Vagina (tissue), 2 donors: ENCODE results near the gene MED14. TPM values are rescaled to one million over a fixed set of nuclear protein-coding genes. Genes with fewer than 3 reads are reported as not detected.

Experiments used
- DNase-seq, 2 donors: peaks; one replicate each; pipeline ENCODE4 v3.0.0-alpha.2; 2017; ENCODE audit errors: extremely low spot score in 2 of 2
- H3K27ac ChIP-seq: fragments of 200-600 bp; sonication (generic); one replicate; pipeline ENCODE4 v1.5.1; 2019
- H3K27me3 ChIP-seq: fragments of 200-600 bp; sonication (generic); one replicate; pipeline ENCODE4 v1.5.1; 2019
- H3K36me3 ChIP-seq, 2 donors: fragments of 200-600 bp; sonication (generic); one replicate each; pipeline ENCODE4 v1.5.1; 2017 to 2019
- H3K4me1 ChIP-seq: fragments of 200-600 bp; sonication (generic); one replicate; pipeline ENCODE4 v1.5.1; 2019
- H3K4me3 ChIP-seq, 2 donors: fragments of 200-600 bp; sonication (generic); 1 replicate in 1 of 2; 2 replicates in 1 of 2; pipeline ENCODE4 v1.5.1; 2016 to 2019
- H3K9me3 ChIP-seq: fragments of 200-600 bp; sonication (generic); one replicate; pipeline ENCODE4 v1.5.1; 2019
- POLR2A ChIP-seq, 2 donors: fragments of 450-650 bp; IDR thresholded peaks; one replicate each; pipeline ENCODE4 v1.6.1; 2017; ENCODE audit warnings: antibody characterized with exemption in 2 of 2, mild to moderate bottlenecking in 2 of 2, moderate library complexity in 2 of 2
- POLR2AphosphoS5 ChIP-seq, 2 donors: sonication (generic); formaldehyde crosslinking; IDR thresholded peaks; one replicate each; pipeline ENCODE4 v1.9.0; 2017; ENCODE audit warnings: antibody characterized with exemption in 2 of 2, mild to moderate bottlenecking in 2 of 2, low read depth in 1 of 2; ENCODE audit not compliant: insufficient read depth in 1 of 2
- intact Hi-C: fragments of 100-400 bp; cut with DNase I; formaldehyde crosslinking; loops from one replicate; pipeline ENCODE4 v1.15.1; 2023
- total RNA-seq: library from RNA; depleted of rRNA; stranded (reverse); fragments of >200 nt; gene quantifications from one replicate; pipeline ENCODE4 v1.2.3, GENCODE V29; 2016
- TF ChIP-seq, protein P1 (sequence below), 3 experiments: fragments of 450-650 bp in 2 of 3; fragments of 200-600 bp in 1 of 3; sonication (generic) in 1 of 3; IDR thresholded peaks; one replicate each; pipeline ENCODE4 v1.5.1; 2017 to 2019; ENCODE audit warnings: antibody characterized with exemption in 3 of 3, mild to moderate bottlenecking in 2 of 3, moderate library complexity in 2 of 3

The MED14 gene
- total RNA-seq, 1 donor from 2014 or later, result 36.3 TPM

DNA sequence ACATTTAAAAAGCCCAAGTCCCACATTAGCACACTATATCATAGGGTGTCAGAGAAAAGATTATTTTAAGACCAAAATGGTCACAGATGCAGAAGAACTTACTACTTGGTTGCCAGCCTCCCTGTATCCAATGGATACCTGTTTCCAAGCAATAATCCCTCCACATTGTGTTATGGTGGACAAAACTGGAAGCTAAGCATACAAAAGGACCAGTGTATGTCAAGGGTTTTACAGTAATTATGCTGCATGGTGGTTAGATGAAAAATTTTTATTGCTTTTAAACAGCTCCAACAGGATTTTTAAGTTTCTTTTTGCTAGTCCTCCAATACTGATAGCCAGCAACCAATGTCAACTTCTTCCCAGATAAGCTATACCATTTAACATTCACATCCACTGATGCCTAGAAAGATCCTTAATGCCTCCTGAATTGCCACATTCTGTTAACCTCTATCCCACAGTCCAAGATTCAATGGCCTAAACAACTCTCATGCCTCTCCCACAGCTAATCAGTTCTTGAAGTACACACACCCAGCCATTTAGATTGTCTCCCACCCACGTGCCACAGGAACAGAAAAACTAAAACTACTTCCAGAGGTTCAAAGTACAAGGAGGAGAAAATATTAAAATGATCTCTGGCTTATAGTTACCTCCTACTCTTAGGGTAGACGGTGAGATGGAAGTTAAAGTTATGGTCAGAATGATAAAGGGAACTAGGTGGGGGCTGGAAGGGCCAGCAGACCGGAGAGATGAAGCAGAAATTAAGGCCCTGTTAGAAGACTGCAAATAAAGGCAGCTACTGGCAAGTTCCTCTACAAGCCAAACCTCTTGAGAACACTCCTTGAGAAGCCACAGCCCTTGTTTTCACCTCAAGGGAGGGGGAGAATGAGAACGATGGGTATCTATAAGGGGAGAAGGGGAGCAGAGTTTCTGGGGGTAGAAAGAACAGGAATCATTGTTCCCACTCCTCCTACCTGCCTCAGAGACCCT is 5.5 kb downstream of the MED14 start:
- H3K9me3 ChIP-seq, result no peaks in the 10 kb centered on the region
- no peak overlapping the region for H3K27ac ChIP-seq
- TF ChIP-seq, protein P1, sequence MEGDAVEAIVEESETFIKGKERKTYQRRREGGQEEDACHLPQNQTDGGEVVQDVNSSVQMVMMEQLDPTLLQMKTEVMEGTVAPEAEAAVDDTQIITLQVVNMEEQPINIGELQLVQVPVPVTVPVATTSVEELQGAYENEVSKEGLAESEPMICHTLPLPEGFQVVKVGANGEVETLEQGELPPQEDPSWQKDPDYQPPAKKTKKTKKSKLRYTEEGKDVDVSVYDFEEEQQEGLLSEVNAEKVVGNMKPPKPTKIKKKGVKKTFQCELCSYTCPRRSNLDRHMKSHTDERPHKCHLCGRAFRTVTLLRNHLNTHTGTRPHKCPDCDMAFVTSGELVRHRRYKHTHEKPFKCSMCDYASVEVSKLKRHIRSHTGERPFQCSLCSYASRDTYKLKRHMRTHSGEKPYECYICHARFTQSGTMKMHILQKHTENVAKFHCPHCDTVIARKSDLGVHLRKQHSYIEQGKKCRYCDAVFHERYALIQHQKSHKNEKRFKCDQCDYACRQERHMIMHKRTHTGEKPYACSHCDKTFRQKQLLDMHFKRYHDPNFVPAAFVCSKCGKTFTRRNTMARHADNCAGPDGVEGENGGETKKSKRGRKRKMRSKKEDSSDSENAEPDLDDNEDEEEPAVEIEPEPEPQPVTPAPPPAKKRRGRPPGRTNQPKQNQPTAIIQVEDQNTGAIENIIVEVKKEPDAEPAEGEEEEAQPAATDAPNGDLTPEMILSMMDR (IDR thresholded peaks at IDR 0.05), result no peak
- TF ChIP-seq POLR2A (IDR thresholded peaks at IDR 0.05), result no peak
- no peak for TF ChIP-seq POLR2AphosphoS5 (IDR thresholded peaks at IDR 0.05; ENCODE audit: insufficient read depth in 1 of 2, low read depth in 1 of 2)
- H3K27me3 ChIP-seq, result no peaks in the 10 kb centered on the region
- H3K4me3 ChIP-seq, result no peak overlapping the region
- intact Hi-C loops, result no loop called here
- no peak for DNase-seq
- H3K36me3 ChIP-seq, result no peaks in the 10 kb centered on the region
- H3K4me1 ChIP-seq, result peaks cover 19% of the 10 kb centered on the region

DNA sequence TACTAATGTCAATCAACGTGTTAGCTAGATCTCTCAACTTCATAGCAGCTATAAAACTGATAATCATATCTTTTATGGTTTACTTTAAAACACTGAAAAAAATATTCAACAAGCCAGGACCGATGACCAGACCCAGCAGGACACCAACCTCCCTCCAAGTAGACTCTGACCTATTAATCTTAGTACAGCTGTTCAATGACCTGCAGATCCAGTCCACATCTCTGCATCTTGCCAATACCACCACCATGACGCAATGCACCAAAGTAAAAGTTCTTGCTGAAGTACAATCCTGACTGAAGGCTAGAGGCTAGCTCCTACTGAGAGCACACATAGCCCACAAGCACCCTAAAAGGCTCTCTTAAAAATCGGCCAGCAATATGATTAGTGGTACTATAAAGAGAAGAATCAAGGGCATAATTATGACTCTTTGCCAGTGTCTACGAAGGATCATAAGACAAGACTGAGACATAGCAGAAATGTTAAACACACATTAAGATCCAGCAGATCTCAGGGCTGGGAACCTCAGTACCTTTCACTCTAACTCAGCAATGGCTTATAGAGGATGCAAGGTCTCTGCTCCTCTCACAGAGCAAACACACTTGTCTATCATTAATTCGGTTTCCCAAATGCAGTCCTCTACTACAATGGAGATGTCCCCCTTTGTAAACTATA is 7.6 kb downstream of the MED14 start:
- TF ChIP-seq POLR2AphosphoS5 (IDR thresholded peaks at IDR 0.05; ENCODE audit: insufficient read depth in 1 of 2, low read depth in 1 of 2), result no peak
- TF ChIP-seq, protein P1 (IDR thresholded peaks at IDR 0.05), result no peak
- no peak for TF ChIP-seq POLR2A (IDR thresholded peaks at IDR 0.05)
- Histone ChIP-seq H3K9me3 (no peaks in the 10 kb centered on the region), H3K27ac (no peak overlapping the region), H3K36me3 (no peaks in the 10 kb centered on the region), H3K4me3 (no peak overlapping the region), H3K4me1 (no peaks in the 10 kb centered on the region), H3K27me3 (no peaks in the 10 kb centered on the region)
- intact Hi-C loops, result no loop called here
- DNase-seq, result no peak

DNA sequence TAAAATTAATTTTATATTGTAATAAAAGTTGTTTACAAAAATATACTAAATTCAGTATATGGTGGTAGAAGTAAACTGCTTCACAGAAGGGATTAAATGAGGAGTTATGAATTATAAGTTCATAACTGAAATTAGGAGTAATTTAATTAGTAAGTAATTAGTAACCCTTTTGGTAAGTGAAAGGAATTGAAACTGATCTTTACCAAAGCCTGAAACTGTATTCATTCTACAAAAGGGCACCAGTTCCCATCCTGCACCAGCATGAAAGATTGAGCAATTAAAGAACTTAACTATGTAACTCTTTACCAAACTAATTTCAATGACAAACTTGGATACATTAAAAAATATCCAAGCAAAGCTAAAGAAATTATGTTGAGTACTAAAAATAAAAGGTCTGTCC is 8.2 kb downstream of the MED14 start:
- intact Hi-C loops, result no loop called here
- Histone ChIP-seq H3K4me1 (no peaks in the 10 kb centered on the region), H3K4me3 (no peak overlapping the region), H3K27ac (no peak overlapping the region), H3K9me3 (no peaks in the 10 kb centered on the region), H3K36me3 (no peaks in the 10 kb centered on the region), H3K27me3 (no peaks in the 10 kb centered on the region)
- DNase-seq, result no peak
- TF ChIP-seq, protein P1 (IDR thresholded peaks at IDR 0.05), result no peak
- no peak for TF ChIP-seq POLR2AphosphoS5 (IDR thresholded peaks at IDR 0.05; ENCODE audit: insufficient read depth in 1 of 2, low read depth in 1 of 2)
- no peak for TF ChIP-seq POLR2A (IDR thresholded peaks at IDR 0.05)

DNA sequence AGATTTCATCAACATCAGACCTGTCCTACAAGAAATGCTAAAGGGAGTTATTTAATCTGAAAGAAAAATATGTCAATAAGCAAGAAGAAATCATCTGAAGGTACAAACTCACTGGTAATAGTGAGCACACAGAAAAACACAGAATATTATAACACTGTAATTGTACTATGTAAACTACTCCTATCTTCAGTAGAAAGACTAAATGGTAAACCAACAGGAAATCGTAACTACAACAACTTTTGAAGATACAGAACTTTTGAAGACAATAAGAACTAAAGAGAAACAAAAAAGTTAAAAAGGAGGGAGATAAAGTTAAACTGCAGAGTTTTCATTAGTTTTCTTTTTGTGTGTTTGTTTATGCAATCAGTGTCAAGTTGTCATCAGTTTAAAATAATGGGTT is 12.4 kb downstream of the MED14 start:
- no peak for DNase-seq
- Histone ChIP-seq H3K27me3 (no peaks in the 10 kb centered on the region), H3K36me3 (peaks cover 0 to 10% of the 10 kb centered on the region in 2 donors), H3K4me1 (no peaks in the 10 kb centered on the region), H3K9me3 (no peaks in the 10 kb centered on the region), H3K27ac (no peak overlapping the region), H3K4me3 (no peak overlapping the region)
- intact Hi-C loops, result no loop called here
- TF ChIP-seq POLR2A (IDR thresholded peaks at IDR 0.05), result no peak
- no peak for TF ChIP-seq POLR2AphosphoS5 (IDR thresholded peaks at IDR 0.05; ENCODE audit: insufficient read depth in 1 of 2, low read depth in 1 of 2)
- TF ChIP-seq, protein P1 (IDR thresholded peaks at IDR 0.05), result no peak
